WERI-Rb-1 (cell line): ENCODE data around the gene MICA.
A peak's percentile ranks its signal among the peaks of the same experiment; 100 is the strongest.
"Not testable (repeated sequence)": the region's sequence is repeated elsewhere in the genome, so short reads cannot be mapped to it uniquely, and the experiment has no call there.

Source experiments
- DNase-seq: peaks from one replicate; pipeline ENCODE4 v3.0.0-alpha.2; 2020
- H3K27ac ChIP-seq: fragments of 250-450 bp; sonication (Bioruptor Pico); 2 replicates; pipeline ENCODE4 v1.5.1; 2020; ENCODE audit warnings: mild to moderate bottlenecking, moderate library complexity
- H3K27me3 ChIP-seq: fragments of 250-450 bp; sonication (Bioruptor Pico); 2 replicates; pipeline ENCODE4 v1.5.1; 2021; ENCODE audit warnings: mild to moderate bottlenecking, low read depth, moderate library complexity; ENCODE audit not compliant: insufficient read depth, severe bottlenecking
- H3K36me3 ChIP-seq: fragments of 250-450 bp; sonication (Bioruptor Pico); 2 replicates; pipeline ENCODE4 v1.5.1; 2020; ENCODE audit warnings: mild to moderate bottlenecking, moderate library complexity
- H3K4me3 ChIP-seq: 2 replicates; pipeline ENCODE4 v1.5.1; 2011; ENCODE audit warnings: low read depth, mild to moderate bottlenecking, control low read depth, low read length
- H3K9me3 ChIP-seq: fragments of 250-450 bp; sonication (Bioruptor Pico); 2 replicates; pipeline ENCODE4 v1.5.1; 2021; ENCODE audit warnings: mild to moderate bottlenecking, moderate library complexity; ENCODE audit not compliant: severe bottlenecking
- TF ChIP-seq, protein P1 (sequence below): IDR thresholded peaks from 2 replicates; pipeline ENCODE4 v1.5.1; 2011; ENCODE audit warnings: low read depth, mild to moderate bottlenecking, control low read depth, inconsistent platforms, low read length

MICA gene

GRCh38 chr6:31402324-31403282 is 792 bp upstream of the MICA start:
- Histone ChIP-seq H3K27me3 (no peaks in the 10 kb centered on the region), H3K4me3 (peak overlapping the region; percentile 61), H3K36me3 (no peaks in the 10 kb centered on the region), H3K27ac (no peak overlapping the region), H3K9me3 (peaks cover 28% of the 10 kb centered on the region)
- DNase-seq, result peak; percentile 79
- TF ChIP-seq, protein P1, sequence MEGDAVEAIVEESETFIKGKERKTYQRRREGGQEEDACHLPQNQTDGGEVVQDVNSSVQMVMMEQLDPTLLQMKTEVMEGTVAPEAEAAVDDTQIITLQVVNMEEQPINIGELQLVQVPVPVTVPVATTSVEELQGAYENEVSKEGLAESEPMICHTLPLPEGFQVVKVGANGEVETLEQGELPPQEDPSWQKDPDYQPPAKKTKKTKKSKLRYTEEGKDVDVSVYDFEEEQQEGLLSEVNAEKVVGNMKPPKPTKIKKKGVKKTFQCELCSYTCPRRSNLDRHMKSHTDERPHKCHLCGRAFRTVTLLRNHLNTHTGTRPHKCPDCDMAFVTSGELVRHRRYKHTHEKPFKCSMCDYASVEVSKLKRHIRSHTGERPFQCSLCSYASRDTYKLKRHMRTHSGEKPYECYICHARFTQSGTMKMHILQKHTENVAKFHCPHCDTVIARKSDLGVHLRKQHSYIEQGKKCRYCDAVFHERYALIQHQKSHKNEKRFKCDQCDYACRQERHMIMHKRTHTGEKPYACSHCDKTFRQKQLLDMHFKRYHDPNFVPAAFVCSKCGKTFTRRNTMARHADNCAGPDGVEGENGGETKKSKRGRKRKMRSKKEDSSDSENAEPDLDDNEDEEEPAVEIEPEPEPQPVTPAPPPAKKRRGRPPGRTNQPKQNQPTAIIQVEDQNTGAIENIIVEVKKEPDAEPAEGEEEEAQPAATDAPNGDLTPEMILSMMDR, result no peak

DNA sequence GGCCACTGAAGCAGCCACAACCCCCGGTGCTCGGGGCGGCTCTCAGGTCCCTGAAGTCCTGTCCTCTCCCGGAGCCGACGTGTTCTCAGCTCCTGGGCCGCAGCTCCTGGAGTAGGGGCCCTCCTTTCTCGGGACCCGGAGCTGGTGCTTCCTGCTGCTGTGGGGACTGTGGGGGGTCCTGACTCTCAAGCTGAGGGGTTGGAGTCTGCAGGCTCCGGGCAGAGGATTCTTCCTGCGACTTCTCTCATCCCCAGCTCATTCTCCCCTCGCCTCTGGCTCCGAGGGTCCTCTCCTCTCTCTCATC is 618 bp downstream of the MICA start:
- not testable (repeated sequence) for H3K36me3 ChIP-seq, DNase-seq, H3K27ac ChIP-seq, H3K27me3 ChIP-seq
- Histone ChIP-seq H3K9me3 (peaks cover 14% of the 10 kb centered on the region), H3K4me3 (peak overlapping the region; percentile 61)

GRCh38 chr6:31405996-31406395 is 2.6 kb downstream of the MICA start:
- TF ChIP-seq, protein P1, result no peak
- Histone ChIP-seq H3K27me3 (no peaks in the 10 kb centered on the region), H3K36me3 (no peaks in the 10 kb centered on the region), H3K27ac (no peak overlapping the region), H3K9me3 (no peaks in the 10 kb centered on the region), H3K4me3 (no peak overlapping the region)
- DNase-seq, result no peak

- no peak for DNase-seq
- Histone ChIP-seq H3K36me3 (no peaks in the 10 kb centered on the region), H3K27ac (no peak overlapping the region), H3K9me3 (no peaks in the 10 kb centered on the region), H3K4me3 (no peak overlapping the region), H3K27me3 (no peaks in the 10 kb centered on the region)
- TF ChIP-seq, protein P1, result no peak
These were observed 4.3 kb downstream of the MICA start for GRCh38 chr6:31407699-31408098.

GRCh38 chr6:31412506-31412905 is 9.1 kb downstream of the MICA start:
- TF ChIP-seq, protein P1, result no peak
- Histone ChIP-seq H3K27me3 (no peaks in the 10 kb centered on the region), H3K36me3 (no peaks in the 10 kb centered on the region), H3K27ac (no peak overlapping the region), H3K9me3 (peaks cover 2% of the 10 kb centered on the region), H3K4me3 (no peak overlapping the region)
- DNase-seq, result no peak

DNA sequence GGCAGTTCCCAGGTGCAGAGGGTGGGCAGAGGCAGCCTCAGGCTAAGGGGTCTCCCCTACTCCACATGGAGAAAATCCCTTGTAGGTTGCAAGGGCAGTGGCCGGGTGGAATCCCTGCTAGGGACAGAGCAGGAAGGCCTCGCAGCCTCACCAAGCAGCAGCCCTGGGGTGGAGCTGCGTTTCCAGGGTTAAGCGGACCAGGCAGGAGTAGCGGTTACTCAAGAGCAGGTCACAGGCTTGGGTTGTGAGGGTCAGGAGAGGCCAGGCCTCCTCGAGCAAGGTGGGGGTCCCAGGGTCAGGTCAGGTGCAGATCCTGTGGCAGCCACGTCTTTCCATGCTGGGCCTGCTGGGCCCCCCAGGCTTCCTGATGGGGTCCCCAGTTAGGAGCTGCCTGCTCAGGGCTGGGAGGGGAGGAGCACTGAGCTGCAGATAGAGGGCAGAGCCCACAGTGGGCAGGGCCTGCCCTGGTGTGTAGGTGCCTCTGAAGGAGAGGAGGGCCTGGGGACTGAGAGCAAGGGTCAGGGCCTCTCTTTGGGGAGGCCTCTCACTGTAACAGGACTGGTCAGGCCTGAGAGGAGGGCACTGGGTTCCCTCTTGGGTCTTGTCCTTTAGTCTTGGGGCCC is 10.9 kb downstream of the MICA start:
- H3K4me3 ChIP-seq, H3K27me3 ChIP-seq, H3K27ac ChIP-seq, H3K36me3 ChIP-seq, DNase-seq, H3K9me3 ChIP-seq: not testable (repeated sequence)
